ES-I3 (cell line): ENCODE data around the gene CCDC70.

Experiments used
- H3K36me3 ChIP-seq: 2 replicates; pipeline ENCODE4 v1.6.1; 2013; ENCODE audit warnings: mild to moderate bottlenecking, low read length, control low read depth, moderate library complexity; ENCODE audit not compliant: insufficient read depth
- H3K4me1 ChIP-seq: 2 replicates; pipeline ENCODE4 v1.6.1; 2013; ENCODE audit warnings: mild to moderate bottlenecking, control low read depth, low read length; ENCODE audit not compliant: insufficient read depth
- H3K9ac ChIP-seq: 2 replicates; pipeline ENCODE4 v1.6.1; 2013; ENCODE audit warnings: low read depth, mild to moderate bottlenecking, low read length, moderate library complexity
- H3K9me3 ChIP-seq: 2 replicates; pipeline ENCODE4 v1.6.1; 2013; ENCODE audit warnings: mild to moderate bottlenecking, low read length, moderate library complexity; ENCODE audit not compliant: control insufficient read depth, insufficient read depth

Gene CCDC70

DNA sequence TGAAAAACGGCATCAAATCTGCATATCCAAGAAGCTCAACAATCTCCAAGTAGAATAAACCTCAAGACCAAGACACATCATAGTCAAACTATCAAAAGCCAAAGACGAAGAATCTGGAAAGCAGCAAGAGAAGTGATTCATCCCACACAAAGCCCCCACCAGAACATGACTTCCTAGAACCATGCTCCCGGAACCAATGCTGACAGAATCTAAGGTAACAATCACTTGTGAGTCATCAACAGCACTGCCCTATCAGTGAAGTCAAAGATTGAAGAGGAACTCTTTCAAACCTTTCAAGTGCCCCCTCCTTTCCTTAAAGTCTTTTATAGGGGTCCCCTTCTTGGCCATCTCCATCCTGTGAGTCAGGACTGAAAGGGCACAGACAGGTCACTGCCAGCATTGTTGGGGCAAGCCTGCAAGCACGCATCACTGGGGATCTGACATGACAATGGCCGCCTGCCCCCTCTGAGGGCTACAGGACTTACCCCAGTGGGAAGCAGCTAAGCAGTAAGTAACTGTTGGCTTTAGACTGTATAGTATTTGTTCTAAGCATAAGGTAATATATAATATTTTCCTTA lies at the start of gene CCDC70:
CCDC70 (plus strand) TSS at position 247 of the 578 bp plus-strand sequence. CDS start 3,443 bp downstream, outside the sequence.
- Histone ChIP-seq H3K9me3 (no peaks in the 10 kb centered on the region), H3K36me3 (no peaks in the 10 kb centered on the region), H3K9ac (no peak within 1 kb of the TSS), H3K4me1 (no peaks in the 10 kb centered on the region)

DNA sequence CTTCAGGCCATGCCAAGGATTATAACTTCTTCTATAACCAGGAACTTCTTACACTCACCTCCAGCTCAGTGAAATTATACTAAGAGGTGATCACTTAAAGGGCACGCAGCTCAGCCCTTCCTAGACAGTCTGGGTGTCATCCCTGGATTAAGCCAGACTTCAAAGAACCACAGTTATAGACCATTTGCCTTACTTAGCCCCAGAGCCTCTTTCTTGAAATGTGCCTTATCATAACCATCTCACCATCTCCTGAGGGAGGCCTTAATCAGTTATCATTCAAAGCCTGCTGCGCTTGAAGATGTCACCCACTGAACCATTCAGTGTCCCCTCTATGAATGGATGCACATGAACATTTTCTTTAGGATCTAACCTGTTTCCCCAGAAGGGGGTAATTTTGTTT lies 47.7 kb upstream of the CCDC70 start:
- H3K9me3 ChIP-seq: no peaks in the 10 kb centered on the region
- no peaks in the 10 kb centered on the region for H3K36me3 ChIP-seq
- no peak overlapping the region for H3K9ac ChIP-seq
- peaks cover 19% of the 10 kb centered on the region; the same call in 1 of the 2 replicates for H3K4me1 ChIP-seq

DNA sequence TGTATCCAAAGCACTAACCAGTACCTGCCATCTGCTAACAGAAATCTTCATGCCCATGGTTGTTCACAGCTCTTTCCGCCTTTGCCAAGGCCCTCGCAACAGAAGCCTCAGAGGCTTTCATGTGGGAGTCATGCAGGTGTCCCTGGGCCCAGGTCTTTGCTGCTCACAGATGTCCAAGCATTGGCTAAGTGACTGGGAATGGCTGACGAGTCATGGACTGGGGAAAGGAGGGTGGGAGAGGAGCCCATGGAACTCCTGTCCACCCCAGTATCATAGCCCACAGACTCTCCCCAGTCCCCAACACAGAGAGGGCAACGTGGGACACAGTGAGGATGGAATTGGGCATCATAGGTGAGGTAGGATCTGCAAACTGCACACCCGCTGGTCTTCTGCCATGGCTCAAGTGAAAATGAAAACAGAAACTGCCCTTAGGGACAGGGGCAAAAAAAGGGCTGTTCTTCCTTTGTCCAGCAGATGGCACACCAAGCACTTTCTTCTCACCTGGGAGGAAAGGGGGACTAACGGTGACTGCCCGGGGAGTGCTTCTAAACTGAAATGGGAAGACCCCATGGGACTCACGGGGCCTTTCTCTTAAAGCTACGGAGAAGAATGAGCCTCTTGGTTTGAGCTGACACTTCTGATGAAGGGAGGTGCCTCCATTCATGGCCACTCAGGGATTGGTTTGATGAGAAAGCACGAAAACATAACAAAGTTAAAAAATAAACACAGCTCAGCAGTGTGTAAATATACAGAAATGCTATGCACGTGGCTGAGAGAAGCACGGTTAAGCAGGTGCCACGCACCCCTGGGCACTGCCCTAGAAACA lies 46.7 kb upstream of the CCDC70 start:
- Histone ChIP-seq H3K4me1 (peaks cover 24% of the 10 kb centered on the region; the same call in 1 of the 2 replicates), H3K9ac (peak overlapping the region; percentile 2; the same call in 1 of the 2 replicates), H3K9me3 (no peaks in the 10 kb centered on the region), H3K36me3 (no peaks in the 10 kb centered on the region)

DNA sequence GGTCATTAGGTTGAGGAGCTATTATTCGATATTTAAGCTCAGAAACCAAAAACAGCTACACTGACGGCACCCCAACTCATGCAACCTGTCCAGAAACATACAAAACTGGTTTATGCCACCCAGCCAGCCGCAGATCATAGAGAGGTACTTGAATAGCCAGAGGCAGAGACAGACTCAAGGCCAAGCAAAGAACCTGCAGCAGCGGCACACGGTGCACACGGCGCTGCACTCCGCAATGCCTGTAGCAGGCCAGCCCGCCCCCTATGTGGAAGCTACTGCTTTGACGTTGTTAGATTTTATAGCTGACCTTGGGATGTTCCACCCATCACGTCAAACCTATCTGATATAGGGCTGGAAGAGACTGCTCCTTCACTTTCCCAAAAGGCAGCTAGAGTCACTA lies 45.9 kb upstream of the CCDC70 start:
- Histone ChIP-seq H3K4me1 (peaks cover 24% of the 10 kb centered on the region; the same call in 1 of the 2 replicates), H3K9me3 (no peaks in the 10 kb centered on the region), H3K9ac (no peak overlapping the region), H3K36me3 (no peaks in the 10 kb centered on the region)

DNA sequence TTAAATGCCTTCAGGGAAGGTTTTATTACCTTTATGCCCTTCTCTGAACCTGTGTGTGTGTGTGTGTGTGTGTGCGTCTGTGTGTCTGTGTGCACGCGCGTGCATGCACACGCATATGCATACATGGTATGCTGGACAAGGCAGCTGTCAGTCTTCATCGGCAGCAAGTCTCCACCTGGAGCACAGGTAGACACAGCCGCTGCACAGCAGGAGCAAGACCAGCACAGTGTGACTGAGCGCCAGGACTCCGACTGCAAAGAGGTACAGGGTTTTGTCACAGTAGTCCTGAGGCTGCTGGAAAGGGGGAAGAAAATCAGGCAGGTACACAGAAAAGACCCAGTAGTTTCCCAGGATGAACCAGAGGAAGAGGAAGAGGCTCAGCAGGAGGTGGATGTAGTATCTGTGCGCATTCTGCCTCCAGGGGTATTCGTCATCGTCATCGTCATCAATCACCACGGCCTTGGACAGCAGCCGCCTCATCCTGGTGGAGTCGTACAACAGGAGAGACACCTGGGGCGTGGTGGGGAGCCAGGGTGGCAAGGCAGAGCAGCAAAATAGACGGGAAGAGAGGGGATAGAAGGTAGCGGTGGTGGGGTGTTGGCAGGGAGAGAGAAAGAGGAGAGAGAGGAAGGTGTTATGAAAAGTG lies 45.0 kb upstream of the CCDC70 start:
- Histone ChIP-seq H3K9ac (no peak overlapping the region), H3K36me3 (no peaks in the 10 kb centered on the region), H3K4me1 (peaks cover 24% of the 10 kb centered on the region; the same call in 1 of the 2 replicates), H3K9me3 (no peaks in the 10 kb centered on the region)

DNA sequence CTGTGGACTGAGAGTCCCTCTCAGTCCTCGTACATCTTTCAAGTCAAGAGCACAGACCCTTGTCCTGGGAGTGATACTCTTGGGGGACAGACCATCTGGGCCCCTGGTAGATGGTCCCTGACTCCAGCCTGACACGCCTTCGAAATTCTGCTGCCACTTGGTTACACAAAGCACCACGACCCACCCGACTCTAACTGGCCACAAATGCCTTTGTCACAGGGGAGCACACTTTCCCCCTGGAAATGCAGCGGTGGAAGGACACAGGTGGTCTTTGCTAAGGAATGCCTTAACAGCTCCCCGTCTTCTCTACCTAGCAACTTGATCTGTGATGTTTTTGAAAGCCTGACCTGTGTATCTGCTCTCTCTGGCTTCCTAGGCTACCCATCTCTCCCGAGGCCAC lies 44.1 kb upstream of the CCDC70 start:
- Histone ChIP-seq H3K4me1 (peaks cover 24% of the 10 kb centered on the region; the same call in 1 of the 2 replicates), H3K36me3 (no peaks in the 10 kb centered on the region), H3K9ac (no peak overlapping the region), H3K9me3 (no peaks in the 10 kb centered on the region)

DNA sequence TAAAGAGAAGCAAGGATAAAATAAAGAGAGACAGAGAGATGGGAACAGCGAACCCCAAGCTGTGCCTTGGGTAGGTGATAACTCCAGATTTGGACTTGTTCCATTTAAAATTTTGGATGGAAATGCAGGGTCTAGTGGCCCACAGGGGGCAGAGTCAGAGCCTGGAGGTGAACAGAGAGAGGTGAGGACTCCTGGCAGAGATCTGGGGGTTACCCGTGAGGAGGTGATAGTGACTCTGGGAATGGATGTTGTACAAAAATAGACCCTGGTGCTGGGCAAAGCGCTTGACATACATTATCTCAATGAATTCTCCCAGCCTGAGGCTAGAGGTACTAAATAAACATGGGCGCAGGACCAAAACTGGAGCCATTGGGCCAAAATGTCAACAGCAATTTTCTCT lies 43.5 kb upstream of the CCDC70 start:
- Histone ChIP-seq H3K4me1 (peaks cover 24% of the 10 kb centered on the region; the same call in 1 of the 2 replicates), H3K36me3 (no peaks in the 10 kb centered on the region), H3K9ac (no peak overlapping the region), H3K9me3 (no peaks in the 10 kb centered on the region)

DNA sequence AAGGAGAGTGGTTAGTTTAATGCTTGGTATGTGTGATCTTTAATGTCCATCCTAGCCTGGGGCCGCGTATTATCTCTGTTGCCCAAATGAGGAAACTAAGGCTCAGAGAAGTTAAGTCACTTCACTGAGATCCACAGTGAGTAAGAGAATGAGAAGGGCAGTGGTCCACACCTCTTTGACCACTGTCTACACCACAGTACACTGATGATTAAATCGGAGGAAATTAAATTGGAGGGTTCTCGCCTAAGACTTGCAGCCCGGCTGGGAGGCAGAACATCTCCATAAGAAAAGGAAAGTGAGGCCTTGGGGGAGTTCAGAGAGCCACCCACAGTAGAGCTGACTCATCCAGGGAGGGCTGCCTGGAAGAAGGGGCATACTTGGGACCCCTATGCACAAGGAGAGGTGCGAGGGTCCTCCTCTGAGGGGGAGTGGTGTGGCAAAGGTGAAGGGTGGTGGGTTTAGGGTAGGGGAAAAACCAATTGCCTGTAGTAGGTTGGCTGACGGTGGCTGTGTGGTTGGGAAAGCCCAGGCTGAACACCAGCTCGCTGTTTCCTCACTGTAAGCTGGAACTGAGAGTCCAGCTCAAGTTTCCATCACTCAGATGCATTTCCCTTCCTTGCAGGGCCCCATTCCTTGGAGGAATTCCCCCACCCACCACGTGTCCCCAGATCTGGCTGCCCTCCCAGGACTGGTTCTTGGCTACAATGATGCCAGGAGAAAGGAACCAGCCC lies 42.8 kb upstream of the CCDC70 start:
- Histone ChIP-seq H3K9ac (no peak overlapping the region), H3K36me3 (no peaks in the 10 kb centered on the region), H3K4me1 (peaks cover 24% of the 10 kb centered on the region; the same call in 1 of the 2 replicates), H3K9me3 (no peaks in the 10 kb centered on the region)

DNA sequence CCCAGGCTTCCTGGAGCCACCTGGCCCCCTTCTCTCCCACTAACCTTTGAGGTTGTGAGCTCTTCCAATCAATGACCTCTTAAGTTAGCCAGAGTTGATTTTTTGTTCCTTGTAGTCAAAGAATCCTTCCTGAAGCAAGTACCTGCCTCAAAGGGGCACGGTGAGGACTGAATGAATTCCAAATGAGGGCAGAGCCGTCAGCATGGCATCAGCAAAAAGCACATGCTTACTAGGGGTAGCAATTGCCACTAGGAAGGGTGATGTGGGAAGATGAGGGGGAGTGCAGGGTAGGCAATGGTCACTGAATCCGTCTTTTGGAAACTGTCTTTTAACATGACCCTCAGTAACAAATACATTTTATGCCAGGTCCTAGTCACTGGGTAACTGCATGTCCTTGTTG lies 42.2 kb upstream of the CCDC70 start:
- Histone ChIP-seq H3K9ac (no peak overlapping the region), H3K4me1 (peaks cover 24% of the 10 kb centered on the region; the same call in 1 of the 2 replicates), H3K9me3 (no peaks in the 10 kb centered on the region), H3K36me3 (no peaks in the 10 kb centered on the region)

DNA sequence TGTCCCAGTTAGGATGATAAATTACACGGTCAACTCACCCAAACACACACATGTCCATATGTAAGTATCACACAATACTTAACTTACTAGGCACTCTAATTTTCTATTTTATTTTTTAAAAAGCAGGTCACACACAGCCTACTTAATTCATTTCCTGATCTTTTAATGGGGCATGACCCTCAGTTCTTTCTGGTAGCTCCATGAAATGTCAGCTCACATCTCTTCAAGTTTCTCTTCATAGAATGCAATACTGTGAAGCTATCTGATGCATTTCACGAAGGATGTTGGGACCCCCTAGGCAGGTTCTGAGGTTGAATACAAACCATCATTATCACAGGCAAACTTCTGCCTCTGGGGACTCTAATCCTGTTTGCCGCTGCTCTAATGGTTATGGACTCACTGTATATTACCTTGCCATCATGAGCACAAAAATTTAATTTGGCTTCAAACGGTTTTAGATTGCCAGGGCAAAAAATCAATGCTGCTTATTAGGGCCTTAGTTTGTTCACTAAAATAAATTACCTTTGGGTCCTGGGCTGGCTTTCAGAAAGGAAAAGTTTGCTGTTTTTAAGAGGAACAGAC lies 41.7 kb upstream of the CCDC70 start:
- H3K36me3 ChIP-seq: no peaks in the 10 kb centered on the region
- H3K9ac ChIP-seq: no peak overlapping the region

DNA sequence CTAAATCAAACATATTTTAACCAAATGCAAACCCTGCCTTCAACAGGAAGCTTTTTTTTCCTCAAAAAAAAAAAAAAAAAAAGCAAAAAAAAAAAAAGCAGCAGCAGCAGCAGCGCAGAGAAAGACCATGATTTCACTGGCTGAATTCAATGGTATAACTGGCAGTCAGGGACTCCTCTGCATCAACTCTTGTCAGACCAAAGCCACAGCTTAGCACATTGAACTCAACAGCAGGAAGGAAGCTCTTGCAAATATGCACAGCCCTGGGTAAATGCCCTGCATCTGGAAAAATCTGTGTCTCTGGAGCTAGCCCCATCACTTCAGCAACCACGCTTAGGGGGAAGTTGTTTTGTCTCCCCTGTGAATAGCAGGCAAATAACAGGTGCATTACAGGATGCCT lies 40.2 kb upstream of the CCDC70 start:
- H3K9me3 ChIP-seq: no peaks in the 10 kb centered on the region
- H3K4me1 ChIP-seq: peaks cover 21% of the 10 kb centered on the region
- H3K36me3 ChIP-seq: no peaks in the 10 kb centered on the region
- no peak overlapping the region for H3K9ac ChIP-seq

More for the DNA sequence above, 41.7 kb upstream of the CCDC70 start:
- peaks cover 26% of the 10 kb centered on the region for H3K4me1 ChIP-seq
- no peaks in the 10 kb centered on the region for H3K9me3 ChIP-seq

DNA sequence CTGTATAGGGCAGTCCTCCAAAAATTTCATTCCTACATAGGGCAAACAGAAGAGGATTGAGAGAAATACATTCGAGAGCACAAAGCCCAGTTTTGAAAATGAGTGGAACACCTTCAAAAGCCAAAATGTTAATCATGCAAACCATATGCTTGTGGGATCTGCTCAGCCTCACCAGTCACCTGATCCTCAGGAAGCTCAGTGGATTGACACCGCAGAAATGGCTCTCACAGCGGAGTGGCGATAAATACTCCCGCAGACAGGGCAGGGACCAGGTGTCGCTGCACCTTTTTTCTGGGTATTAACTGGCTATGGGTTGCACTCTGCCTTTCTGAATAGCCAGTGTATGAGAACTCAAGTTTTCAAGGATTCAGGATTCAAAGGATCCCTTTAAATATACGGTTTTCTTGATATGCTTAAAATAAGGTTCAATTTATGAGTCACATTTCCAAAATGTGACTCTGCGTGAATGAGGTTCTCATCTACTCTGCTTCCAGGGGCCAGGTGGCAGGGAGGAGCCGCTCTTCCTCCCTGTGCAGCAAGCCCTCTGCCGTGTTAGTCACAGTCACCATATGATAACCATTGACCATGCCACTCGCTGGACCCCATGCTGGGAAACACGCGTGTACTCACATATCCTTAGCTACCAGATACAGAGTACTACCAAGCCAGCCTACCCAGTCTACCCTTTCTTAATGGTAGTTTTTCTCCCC lies 39.5 kb upstream of the CCDC70 start:
- peaks cover 20% of the 10 kb centered on the region for H3K4me1 ChIP-seq
- no peaks in the 10 kb centered on the region for H3K36me3 ChIP-seq
- H3K9ac ChIP-seq: no peak overlapping the region
- H3K9me3 ChIP-seq: no peaks in the 10 kb centered on the region

DNA sequence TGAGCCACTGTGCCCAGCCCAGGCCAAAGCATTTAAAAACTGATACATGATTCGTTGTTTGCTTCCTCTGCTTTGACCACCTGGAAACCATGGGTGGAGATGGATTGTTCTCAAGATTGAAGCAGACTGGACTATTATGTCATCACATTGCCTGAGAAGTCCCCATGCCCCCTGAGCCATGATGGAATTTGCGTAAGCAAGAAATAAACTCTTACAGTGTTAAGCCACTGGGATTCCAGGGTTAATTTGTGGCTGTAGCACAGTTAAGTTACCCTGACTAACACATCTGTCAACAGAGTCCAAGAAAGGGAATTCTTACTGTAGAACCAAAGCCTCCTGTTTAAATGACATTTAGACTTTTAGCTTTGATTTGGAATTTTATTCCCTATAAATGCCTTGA lies 38.4 kb upstream of the CCDC70 start:
- Histone ChIP-seq H3K9ac (no peak overlapping the region), H3K9me3 (no peaks in the 10 kb centered on the region), H3K4me1 (peaks cover 18% of the 10 kb centered on the region), H3K36me3 (no peaks in the 10 kb centered on the region)
